HFF-Myc (cell line): ENCODE results near the gene DMBT1.

ENCODE experiments used
- DNase-seq: peaks from one replicate; pipeline ENCODE4 v3.0.0-alpha.2; 2011; ENCODE audit warnings: low read depth; ENCODE audit errors: extremely low read depth
- H3K4me3 ChIP-seq: replicated peaks from 2 replicates; pipeline ENCODE4 v1.5.1; 2011; ENCODE audit warnings: low read depth, mild to moderate bottlenecking, control low read depth, low read length
- CTCF ChIP-seq: IDR thresholded peaks from 2 replicates; pipeline ENCODE4 v1.5.1; 2012; ENCODE audit warnings: mild to moderate bottlenecking, low read depth, low read length, control low read depth; ENCODE audit errors: missing control alignments

The DMBT1 gene

GRCh38 chr10:122519144-122519543 lies 41.4 kb upstream of the DMBT1 start:
- H3K4me3 ChIP-seq, result no peak overlapping the region
- TF ChIP-seq CTCF, result no peak
- no peak for DNase-seq

- no peak overlapping the region for H3K4me3 ChIP-seq
- DNase-seq, result no peak
- no peak for TF ChIP-seq CTCF
These were observed 40.7 kb upstream of the DMBT1 start for GRCh38 chr10:122519873-122520272.

- H3K4me3 ChIP-seq, result no peak overlapping the region
- no peak for TF ChIP-seq CTCF
- no peak for DNase-seq
These were observed 39.5 kb upstream of the DMBT1 start for GRCh38 chr10:122521011-122521410.

GRCh38 chr10:122524811-122525210 lies 35.7 kb upstream of the DMBT1 start:
- DNase-seq, result no peak
- TF ChIP-seq CTCF, result no peak
- no peak overlapping the region for H3K4me3 ChIP-seq

- no peak for TF ChIP-seq CTCF
- no peak overlapping the region for H3K4me3 ChIP-seq
- DNase-seq, result no peak
These were observed 34.8 kb upstream of the DMBT1 start for GRCh38 chr10:122525788-122526187.

GRCh38 chr10:122526892-122527291 lies 33.7 kb upstream of the DMBT1 start:
- no peak for DNase-seq
- H3K4me3 ChIP-seq, result no peak overlapping the region
- TF ChIP-seq CTCF, result no peak

- no peak overlapping the region for H3K4me3 ChIP-seq
- no peak for TF ChIP-seq CTCF
- DNase-seq, result no peak
These were observed 30.4 kb upstream of the DMBT1 start for GRCh38 chr10:122530177-122530576.
